Activated T-helper 1 cell treated with anti-CD3 and anti-CD28 coated beads, Interleukin-12 subunit alpha, Interleukin-12 subunit beta, Interleukin-2, Interleukin-4 antibody, amounts not matched to agents 30 ng/mL and 10 ng/mL and 1 ng/mL, durations not matched to agents 14 hours and 24 hours and 36 hours (primary cell): ENCODE measurements around the gene ENTREP1. TPM values are rescaled to one million over a fixed set of nuclear protein-coding genes. Genes with fewer than 3 reads are reported as not detected.
"Not testable (repeated sequence)": the region's sequence is repeated elsewhere in the genome, so short reads cannot be mapped to it uniquely, and the experiment has no call there.

Experiments
- DNase-seq: peaks from one replicate; pipeline ENCODE4 v3.0.0; 2021; ENCODE audit warnings: low spot score
- H3K27ac Mint-ChIP-seq: one replicate; pipeline ENCODE4 v1.8.0; 2021; ENCODE audit warnings: mild to moderate bottlenecking, mixed read lengths
- H3K27me3 Mint-ChIP-seq: one replicate; pipeline ENCODE4 v1.8.0; 2022; ENCODE audit warnings: mild to moderate bottlenecking, moderate library complexity, mixed read lengths; ENCODE audit not compliant: insufficient read depth
- H3K36me3 Mint-ChIP-seq: one replicate; pipeline ENCODE4 v1.8.0; 2021; ENCODE audit warnings: low read depth, mixed read lengths
- H3K4me1 Mint-ChIP-seq: one replicate; pipeline ENCODE4 v1.8.0; 2021; ENCODE audit warnings: low read depth, mixed read lengths
- H3K4me3 Mint-ChIP-seq: one replicate; pipeline ENCODE4 v1.8.0; 2021; ENCODE audit warnings: mild to moderate bottlenecking, moderate library complexity, mixed read lengths
- H3K9me3 Mint-ChIP-seq: one replicate; pipeline ENCODE4 v1.8.0; 2021; ENCODE audit warnings: mixed read lengths
- intact Hi-C: fragments of 100-400 bp; cut with micrococcal nuclease; formaldehyde crosslinking; loops from one replicate; pipeline ENCODE4 v1.15.1; 2024
- total RNA-seq: library from RNA; stranded (reverse); gene quantifications from 2 replicates; pipeline ENCODE4 v1.2.3, GENCODE V29; 2022

ENTREP1 gene
- total RNA-seq, 1 donor from 2014 or later: not detected

GRCh38 chr9:69432623-69433022, 107.6 kb downstream of the ENTREP1 start:
- Mint-ChIP-seq H3K36me3 (no peaks in the 10 kb centered on the region), H3K27me3 (no peaks in the 10 kb centered on the region), H3K27ac (no peak overlapping the region), H3K4me3 (no peak overlapping the region), H3K4me1 (no peaks in the 10 kb centered on the region), H3K9me3 (no peaks in the 10 kb centered on the region)
- DNase-seq: no peak
- intact Hi-C loops: no loop called here

- Mint-ChIP-seq H3K4me1 (no peaks in the 10 kb centered on the region), H3K27me3 (no peaks in the 10 kb centered on the region), H3K9me3 (no peaks in the 10 kb centered on the region), H3K27ac (no peak overlapping the region), H3K36me3 (no peaks in the 10 kb centered on the region), H3K4me3 (no peak overlapping the region)
- intact Hi-C loops: no loop called here
- no peak for DNase-seq
These were observed 108.4 kb downstream of the ENTREP1 start for GRCh38 chr9:69433392-69433791.

- no peak for DNase-seq
- Mint-ChIP-seq H3K9me3 (no peaks in the 10 kb centered on the region), H3K4me1 (no peaks in the 10 kb centered on the region), H3K36me3 (no peaks in the 10 kb centered on the region), H3K4me3 (no peak overlapping the region), H3K27me3 (no peaks in the 10 kb centered on the region), H3K27ac (no peak overlapping the region)
- intact Hi-C loops: no loop called here
These were observed 109.0 kb downstream of the ENTREP1 start for GRCh38 chr9:69433968-69434367.

- H3K9me3 Mint-ChIP-seq, H3K36me3 Mint-ChIP-seq, H3K27me3 Mint-ChIP-seq, H3K27ac Mint-ChIP-seq, DNase-seq, intact Hi-C loops, H3K4me3 Mint-ChIP-seq: not testable (repeated sequence)
- peaks cover 14% of the 10 kb centered on the region for H3K4me1 Mint-ChIP-seq
These were observed 114.6 kb downstream of the ENTREP1 start for GRCh38 chr9:69439654-69440053.

GRCh38 chr9:69440254-69440955, 115.4 kb downstream of the ENTREP1 start:
- H3K4me3 Mint-ChIP-seq, DNase-seq, H3K27ac Mint-ChIP-seq: not testable (repeated sequence)

More at GRCh38 chr9:69440254-69440955, 115.4 kb downstream of the ENTREP1 start:
- H3K27me3 Mint-ChIP-seq, H3K36me3 Mint-ChIP-seq, intact Hi-C loops, H3K9me3 Mint-ChIP-seq: not testable (repeated sequence)
- H3K4me1 Mint-ChIP-seq: peaks cover 14% of the 10 kb centered on the region

Other genes with a start within 250 kb of the ENTREP1 start
- 19.3 and 20.7 TPM in 2 replicates for gene TJP2, start 150.9 kb upstream of the ENTREP1 start, total RNA-seq